Measurements from ENCODE around the gene SPOCK1.

- TF ChIP-seq EZH2 (IDR thresholded peaks at IDR 0.05; ENCODE audit: borderline replicate concordance, low read depth, low read length, severe bottlenecking) (no peak), CTCF (IDR thresholded peaks at IDR 0.05; ENCODE audit: borderline replicate concordance, extremely low read depth, low read length, poor library complexity, severe bottlenecking) (no peak)
Measured at GRCh38 chr5:137164536-137164935, 334.6 kb downstream of the SPOCK1 start.
